GM19351 (cell line): ENCODE data around the gene MARVELD3.
"Not testable (repeated sequence)": the region's sequence is repeated elsewhere in the genome, so short reads cannot be mapped to it uniquely, and the experiment has no call there.

Source experiments
- ATAC-seq: cut with Tn5 transposase; IDR thresholded peaks from one replicate; pipeline ENCODE4 v1.9.1; 2021; ENCODE audit warnings: mild to moderate bottlenecking, moderate library complexity; ENCODE audit not compliant: unreplicated experiment

Gene MARVELD3

DNA sequence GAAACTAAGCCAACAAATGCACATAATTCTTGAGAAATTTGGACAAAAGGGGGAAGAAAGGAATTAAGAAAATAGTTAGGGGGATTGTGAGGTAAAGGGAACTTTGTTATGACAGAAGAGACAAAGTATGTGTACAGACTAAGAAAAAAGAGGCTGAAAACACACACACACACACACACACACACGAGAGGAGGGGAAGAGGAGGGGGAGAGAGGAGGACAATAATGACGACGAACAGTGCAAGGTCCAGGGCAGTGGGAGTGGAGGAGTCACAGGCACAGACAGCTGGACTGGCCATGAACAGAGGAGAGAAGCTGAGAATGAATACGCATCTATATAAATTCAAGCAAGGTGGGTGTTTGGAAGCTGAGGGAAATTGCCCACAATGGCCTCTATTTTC is 44.6 kb downstream of the MARVELD3 start:
- no peak for ATAC-seq

DNA sequence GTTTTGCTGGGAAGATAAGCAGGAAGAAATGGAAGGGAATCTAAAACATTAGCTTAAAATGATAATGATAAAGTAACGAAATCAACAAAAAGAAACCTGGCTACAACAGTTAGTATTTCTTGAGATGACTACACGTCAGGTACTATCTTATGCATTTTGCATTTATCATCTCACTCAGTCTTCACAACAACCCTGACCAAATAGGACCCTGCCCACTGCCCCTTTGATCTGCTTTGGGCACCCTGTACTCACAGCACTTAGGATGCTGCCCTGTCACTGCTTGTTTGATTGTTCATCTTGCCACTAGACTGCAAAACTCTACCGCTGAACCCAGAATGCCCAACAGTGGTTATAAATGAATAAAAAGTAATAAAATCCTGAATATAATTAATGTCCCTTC is 45.2 kb downstream of the MARVELD3 start:
- ATAC-seq = no peak

DNA sequence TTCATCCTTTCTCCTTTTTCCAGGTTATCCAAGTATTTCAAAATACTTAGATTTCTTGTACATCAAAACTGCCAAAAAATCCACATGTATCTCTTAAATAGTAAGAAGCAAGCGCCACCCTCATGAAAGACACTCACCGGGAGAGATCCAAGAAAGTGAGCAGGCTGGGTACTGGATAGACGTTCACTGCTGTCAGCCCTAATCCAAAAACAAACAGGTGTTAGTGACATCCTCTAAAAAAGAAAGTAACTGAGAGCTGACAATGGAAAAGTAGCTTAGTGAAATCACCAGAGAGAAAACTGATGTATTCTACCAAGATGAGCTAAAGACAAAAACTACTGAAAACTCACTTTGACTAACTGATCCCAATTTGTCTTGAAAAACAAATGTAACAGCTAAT is 46.1 kb downstream of the MARVELD3 start:
- ATAC-seq = no peak

DNA sequence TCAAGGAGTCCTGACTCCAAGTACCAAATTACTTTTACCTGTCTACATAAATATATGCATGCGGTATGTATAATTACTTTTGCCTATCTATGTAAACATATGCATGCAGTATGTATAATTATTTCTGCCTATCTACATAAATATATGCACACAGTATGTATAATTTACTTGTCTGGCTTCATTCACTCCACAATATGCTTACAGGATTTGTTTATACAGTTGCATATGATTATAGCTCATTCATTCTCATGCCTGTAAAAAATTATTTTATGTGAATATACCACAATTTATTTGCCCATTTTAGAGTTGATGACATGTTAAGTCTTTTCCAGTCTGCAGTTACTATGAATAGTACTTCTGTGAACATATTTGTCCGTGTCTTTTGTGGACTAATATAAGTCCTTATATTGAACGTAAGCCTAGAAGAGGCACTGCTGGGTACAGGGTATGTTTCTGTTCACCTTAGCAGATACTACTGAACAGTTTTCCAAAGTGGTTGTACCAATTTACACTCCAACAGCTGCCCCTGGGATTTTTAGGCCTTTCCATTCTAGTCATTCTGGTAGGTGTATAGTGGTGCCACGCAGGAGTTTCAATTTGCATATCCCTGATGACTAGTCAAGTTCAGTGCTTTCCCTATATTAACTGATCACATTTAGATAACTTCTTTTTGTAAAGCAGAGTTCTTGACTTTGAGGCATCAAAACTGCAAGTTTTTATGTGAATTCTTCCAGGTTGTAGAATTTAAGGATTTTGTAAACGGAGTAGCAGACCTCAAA is 47.0 kb downstream of the MARVELD3 start:
- ATAC-seq = no peak

DNA sequence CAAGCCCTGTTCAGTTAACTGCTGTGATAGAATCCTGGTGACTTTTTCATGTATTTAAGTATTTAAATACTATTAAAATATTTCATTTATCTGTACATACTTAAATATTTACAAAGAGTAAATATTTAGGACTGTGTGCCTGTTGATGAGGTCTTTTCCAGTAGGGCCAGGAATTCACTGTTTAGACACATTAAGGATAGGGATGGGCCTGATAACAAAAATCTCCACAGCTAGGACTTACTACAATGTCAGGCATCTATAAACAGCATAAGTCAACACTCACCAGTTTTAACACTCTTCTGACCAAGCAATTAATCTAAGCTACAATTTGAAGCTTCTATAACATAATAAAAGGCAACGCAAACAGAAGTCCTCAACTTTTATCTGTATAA is 47.6 kb downstream of the MARVELD3 start:
- ATAC-seq = no peak

DNA sequence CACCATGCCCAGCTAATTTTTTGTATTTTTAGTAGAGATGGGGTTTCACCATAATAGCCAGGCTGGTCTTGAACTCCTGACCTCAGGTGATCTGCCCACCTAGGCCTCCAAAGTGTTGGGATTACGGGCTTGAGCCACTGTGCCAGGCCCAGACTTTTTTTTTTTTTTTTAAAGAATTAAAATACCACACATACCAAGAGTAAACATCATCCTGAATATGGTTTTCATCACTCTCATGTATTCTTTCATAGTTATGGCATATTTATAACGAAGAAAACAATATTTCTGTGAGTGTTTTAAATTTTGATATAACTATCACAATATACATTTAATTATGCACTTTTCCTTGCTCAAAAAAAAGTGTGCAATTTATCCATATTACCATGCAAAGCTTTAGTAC is 48.2 kb downstream of the MARVELD3 start:
- ATAC-seq = no peak

DNA sequence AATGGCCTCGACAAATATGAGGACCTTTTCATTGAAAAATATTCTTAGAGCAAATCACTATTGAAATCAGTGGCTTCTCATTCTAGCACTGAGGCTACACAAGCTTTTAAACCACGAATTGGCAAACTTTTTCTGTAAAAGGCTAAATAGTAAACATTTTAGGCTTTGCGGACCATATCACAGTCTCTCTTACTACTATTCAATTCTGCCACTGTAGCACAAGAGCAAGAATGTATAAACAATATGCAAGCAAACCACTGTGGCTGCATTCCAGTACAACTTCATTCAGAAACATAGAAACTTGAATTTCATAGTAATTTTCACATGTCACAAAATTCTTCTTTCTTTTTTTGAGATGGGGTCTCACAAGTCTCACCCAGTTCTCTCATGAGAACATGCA is 49.4 kb downstream of the MARVELD3 start:
- ATAC-seq = no peak

DNA sequence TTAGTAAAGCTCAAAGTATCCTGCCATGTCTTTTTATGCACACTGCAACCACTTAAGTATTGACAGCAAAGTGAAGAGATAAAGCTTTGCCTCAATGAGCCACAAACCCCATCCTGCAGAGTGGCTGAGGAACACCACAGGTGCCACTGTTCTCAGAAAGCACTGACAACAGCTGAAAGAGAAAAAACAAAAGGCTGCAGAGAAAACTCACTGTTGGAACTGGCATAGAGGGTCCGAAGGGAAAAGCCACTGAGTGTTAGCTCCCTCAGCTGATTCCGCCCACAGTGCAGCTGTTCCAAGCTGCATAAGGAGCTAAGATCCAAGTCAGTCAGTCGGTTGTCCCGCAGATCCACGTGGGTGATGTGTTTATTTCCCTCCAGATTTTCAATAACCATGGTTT is 50.3 kb downstream of the MARVELD3 start:
- ATAC-seq = no peak

DNA sequence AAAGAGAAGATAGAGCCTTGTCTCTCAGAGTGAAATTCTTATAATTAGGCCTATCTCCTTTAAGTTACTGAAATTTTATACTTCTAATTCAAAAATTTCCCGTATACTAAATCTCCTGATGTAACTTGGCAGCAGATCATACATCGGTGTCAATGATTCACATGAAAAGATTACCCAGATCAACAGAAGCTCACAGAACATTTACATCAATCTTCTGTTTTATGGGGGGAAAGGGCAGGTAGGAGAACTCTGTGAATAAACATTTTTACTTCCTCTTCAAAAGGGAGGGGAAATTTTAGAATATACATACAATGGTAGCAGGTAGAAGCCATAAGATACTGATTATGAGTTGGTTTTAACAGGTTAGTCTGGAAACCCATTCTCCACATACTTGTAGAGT is 55.4 kb downstream of the MARVELD3 start:
- no peak for ATAC-seq

DNA sequence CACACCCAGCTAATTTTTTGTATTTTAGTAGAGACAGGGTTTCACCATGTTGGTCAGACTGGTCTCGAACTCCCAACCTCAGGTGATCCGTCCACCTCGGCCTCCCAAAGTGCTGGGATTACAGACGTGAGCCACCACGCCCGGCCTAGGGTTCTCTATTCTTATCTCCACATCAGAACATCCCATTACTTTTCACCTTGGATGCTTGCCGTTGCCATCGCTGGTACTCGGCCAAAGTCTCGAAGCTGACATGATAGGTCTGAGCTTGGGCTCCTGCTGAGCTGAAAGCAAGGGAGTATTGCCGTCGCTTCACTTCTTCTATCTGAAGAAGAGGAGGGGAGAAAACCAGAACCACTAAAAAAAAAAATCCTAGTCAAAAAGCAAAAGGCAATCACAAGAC is 58.3 kb downstream of the MARVELD3 start:
- not testable (repeated sequence) for ATAC-seq
